ENCODE results near the gene NKX3-2.

Gene NKX3-2

GRCh38 chr4:13533670-13534343 is 10.5 kb downstream of the NKX3-2 start:
- no peak for ATAC-seq
- TF ChIP-seq CSRNP3 (CRISPR knock-in tag; IDR thresholded peaks at IDR 0.05) = no peak
- TF ChIP-seq ZC3H10 (CRISPR knock-in tag; IDR thresholded peaks at IDR 0.05) = no peak
- TF ChIP-seq ZFP30 (CRISPR knock-in tag; IDR thresholded peaks at IDR 0.05) = no peak
- no peak for TF ChIP-seq TCF4 (CRISPR knock-in tag; IDR thresholded peaks at IDR 0.05; ENCODE audit: borderline replicate concordance)
- no peak for TF ChIP-seq RARB (CRISPR knock-in tag; IDR thresholded peaks at IDR 0.05)
- no peak for TF ChIP-seq SNAI2 (CRISPR knock-in tag; IDR thresholded peaks at IDR 0.05)
- TF ChIP-seq ZFP3 (CRISPR knock-in tag; IDR thresholded peaks at IDR 0.05) = no peak
- TF ChIP-seq CREB5 (CRISPR knock-in tag; IDR thresholded peaks at IDR 0.05; ENCODE audit: low read depth) = no peak

GRCh38 chr4:13531625-13531998 is 12.7 kb downstream of the NKX3-2 start:
- no peak for ATAC-seq
- TF ChIP-seq ZNF70 (CRISPR knock-in tag; IDR thresholded peaks at IDR 0.05) = no peak
- no peak for TF ChIP-seq SNAI2 (CRISPR knock-in tag; IDR thresholded peaks at IDR 0.05)
- TF ChIP-seq GLIS3 (CRISPR knock-in tag; IDR thresholded peaks at IDR 0.05) = no peak
- no peak for TF ChIP-seq RARB (CRISPR knock-in tag; IDR thresholded peaks at IDR 0.05)
- no peak for TF ChIP-seq TSHZ2 (CRISPR knock-in tag; IDR thresholded peaks at IDR 0.05)
- TF ChIP-seq POU6F1 (CRISPR knock-in tag; IDR thresholded peaks at IDR 0.05; ENCODE audit: borderline replicate concordance, low read depth) = no peak
- no peak for TF ChIP-seq TCF4 (CRISPR knock-in tag; IDR thresholded peaks at IDR 0.05; ENCODE audit: borderline replicate concordance)
- TF ChIP-seq TOX (CRISPR knock-in tag; IDR thresholded peaks at IDR 0.05; ENCODE audit: borderline replicate concordance) = no peak
- TF ChIP-seq CREB5 (CRISPR knock-in tag; IDR thresholded peaks at IDR 0.05; ENCODE audit: low read depth) = no peak
- no peak for TF ChIP-seq ESRRG (CRISPR knock-in tag; IDR thresholded peaks at IDR 0.05)
- TF ChIP-seq PPARA (CRISPR knock-in tag; IDR thresholded peaks at IDR 0.05; ENCODE audit: borderline replicate concordance) = no peak
- no peak for TF ChIP-seq ISL1 (CRISPR knock-in tag; IDR thresholded peaks at IDR 0.05)
- TF ChIP-seq CSDC2 (CRISPR knock-in tag; IDR thresholded peaks at IDR 0.05) = no peak
- TF ChIP-seq CSRNP3 (CRISPR knock-in tag; IDR thresholded peaks at IDR 0.05) = no peak
- TF ChIP-seq ZC3H10 (CRISPR knock-in tag; IDR thresholded peaks at IDR 0.05) = no peak
- no peak for TF ChIP-seq OSR1 (CRISPR knock-in tag; IDR thresholded peaks at IDR 0.05)
- TF ChIP-seq ZFP3 (CRISPR knock-in tag; IDR thresholded peaks at IDR 0.05) = no peak
- no peak for TF ChIP-seq ZNF8 (CRISPR knock-in tag; IDR thresholded peaks at IDR 0.05)
- TF ChIP-seq ZNF565 (CRISPR knock-in tag; conservative IDR thresholded peaks at IDR 0.05; ENCODE audit: low read depth) = no peak
- TF ChIP-seq ZFP30 (CRISPR knock-in tag; IDR thresholded peaks at IDR 0.05) = no peak
